HG03571 (cell line): ENCODE data around the gene NKX6-2.
"Not testable (repeated sequence)": the region's sequence is repeated elsewhere in the genome, so short reads cannot be mapped to it uniquely, and the experiment has no call there.

Experiments used
- ATAC-seq: cut with Tn5 transposase; IDR thresholded peaks from one replicate; pipeline ENCODE4 v1.9.1; 2021; ENCODE audit not compliant: unreplicated experiment

NKX6-2 gene

GRCh38 chr10:132743196-132743924 lies 42.6 kb downstream of the NKX6-2 start:
- not testable (repeated sequence) for ATAC-seq

GRCh38 chr10:132742837-132743194 lies 43.1 kb downstream of the NKX6-2 start:
- ATAC-seq: no peak

DNA sequence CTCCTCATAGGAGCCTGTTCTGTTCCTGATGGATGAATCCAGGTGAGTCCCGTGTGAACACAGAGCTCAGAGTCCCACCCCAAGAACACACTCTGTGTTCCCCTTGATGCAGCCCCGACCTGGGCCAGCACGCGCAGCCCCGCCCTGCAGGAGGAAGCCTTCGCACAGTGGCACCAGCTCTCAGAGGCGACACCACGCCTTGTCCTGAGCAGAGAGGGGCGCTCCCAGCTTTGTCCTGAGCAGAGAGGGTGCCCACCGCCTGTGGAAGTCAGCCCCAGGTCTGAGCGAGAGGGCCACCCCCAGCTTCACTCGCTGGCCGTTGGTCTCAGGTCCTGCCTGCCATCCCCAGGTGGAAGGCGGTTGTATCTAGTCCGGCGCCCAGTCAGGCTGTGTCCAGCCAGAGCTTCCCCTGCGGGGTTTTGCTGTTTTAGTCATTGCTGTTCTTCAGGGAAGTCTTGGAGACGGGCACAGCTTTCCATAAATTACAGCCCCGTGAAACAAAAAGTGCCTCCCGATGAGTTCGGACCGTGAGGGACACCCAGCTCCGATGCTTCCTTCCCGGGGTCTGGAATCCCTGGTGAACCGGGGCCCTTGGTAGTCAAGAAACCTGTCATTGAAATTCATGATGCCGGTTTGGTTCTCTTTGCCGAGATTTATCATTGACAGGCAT lies 43.6 kb downstream of the NKX6-2 start:
- ATAC-seq: no peak

GRCh38 chr10:132740588-132740987 lies 45.4 kb downstream of the NKX6-2 start:
- ATAC-seq: no peak

DNA sequence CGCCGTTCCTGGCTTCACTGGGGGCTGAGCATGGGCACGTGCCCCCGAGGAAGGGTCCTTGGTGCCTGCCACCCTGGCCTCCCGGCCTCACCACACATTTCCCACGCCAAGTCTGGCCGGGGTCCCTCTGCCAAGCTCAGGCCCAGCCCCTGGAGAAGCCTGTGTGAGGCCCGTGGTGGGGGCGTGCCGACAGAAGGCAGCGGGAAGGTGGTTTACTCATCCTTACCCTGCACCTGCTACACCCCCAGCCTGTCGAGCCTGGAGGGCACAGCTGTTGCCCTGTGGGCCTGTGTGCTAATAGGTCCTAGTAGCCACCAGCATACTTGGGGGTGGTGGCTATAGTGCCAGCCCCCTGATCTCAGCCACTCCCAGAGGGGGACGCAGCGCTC lies 46.7 kb downstream of the NKX6-2 start:
- ATAC-seq: no peak

DNA sequence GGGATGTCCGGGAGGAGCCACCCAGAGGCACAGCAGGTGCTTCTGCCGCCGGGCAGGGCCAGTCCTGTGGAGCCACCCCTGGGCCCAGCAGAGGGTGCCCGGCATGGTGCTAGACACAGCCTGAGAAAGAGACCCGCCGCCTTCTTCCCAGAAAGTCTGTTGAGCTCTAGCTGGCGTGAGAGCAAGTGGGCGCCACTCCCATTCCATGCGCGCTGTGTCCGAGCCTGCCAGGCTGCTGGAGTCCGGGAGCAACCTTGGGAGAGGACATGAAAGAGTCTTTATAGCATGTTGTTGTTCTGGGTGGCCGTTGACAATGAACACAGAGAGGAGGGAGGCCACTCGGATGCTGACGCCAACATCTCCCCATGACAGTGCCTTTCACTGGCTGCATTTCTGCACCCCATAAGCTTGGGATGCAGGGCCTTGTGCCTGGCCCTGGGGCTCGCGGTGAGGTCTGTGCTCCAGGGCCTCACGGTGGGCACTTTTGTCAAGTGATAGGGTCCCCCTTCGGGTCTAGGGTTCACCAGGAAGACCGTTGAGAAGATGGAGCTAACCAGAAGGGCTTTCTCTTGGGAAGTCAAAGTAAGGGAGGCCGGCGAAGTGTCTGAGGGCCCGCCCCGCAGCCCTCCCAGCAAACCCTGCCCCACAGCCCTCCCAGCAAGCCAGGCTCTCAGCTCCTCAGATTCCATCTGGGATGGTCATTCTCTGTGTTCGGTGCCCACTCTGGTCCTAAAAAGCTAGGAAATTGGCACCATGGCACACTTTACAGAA lies 47.3 kb downstream of the NKX6-2 start:
- ATAC-seq: no peak

DNA sequence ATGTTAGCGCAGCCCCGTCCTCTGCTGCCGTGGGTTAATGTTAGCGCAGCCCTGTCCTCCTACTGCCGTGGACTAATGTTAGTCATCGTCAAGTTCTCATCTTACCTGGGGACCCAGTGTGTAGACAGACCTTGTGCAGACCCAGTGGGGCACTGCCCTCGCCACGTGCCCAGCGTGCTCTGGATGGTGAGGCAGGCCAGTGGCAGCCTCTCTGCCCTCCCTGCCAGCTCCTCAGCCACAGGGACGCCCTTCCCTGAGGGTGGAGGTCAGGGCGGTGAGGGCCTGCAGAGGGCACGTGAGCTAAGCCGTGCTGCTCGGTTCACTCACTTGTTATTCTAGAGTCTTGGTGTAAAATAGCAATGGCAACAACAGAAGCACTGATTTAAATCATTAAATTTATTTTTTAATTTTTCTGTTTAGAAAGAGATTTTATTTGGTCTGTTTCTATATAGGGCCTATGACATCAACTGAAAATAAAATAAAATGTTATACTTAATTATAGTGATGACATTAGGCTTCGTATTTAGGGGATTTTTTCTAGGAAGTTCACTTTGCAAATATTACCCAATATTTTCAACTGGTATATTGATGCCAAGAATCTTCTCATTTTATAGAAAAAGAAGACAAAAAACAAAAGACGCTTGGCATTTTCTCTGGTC lies 48.4 kb downstream of the NKX6-2 start:
- no peak for ATAC-seq

DNA sequence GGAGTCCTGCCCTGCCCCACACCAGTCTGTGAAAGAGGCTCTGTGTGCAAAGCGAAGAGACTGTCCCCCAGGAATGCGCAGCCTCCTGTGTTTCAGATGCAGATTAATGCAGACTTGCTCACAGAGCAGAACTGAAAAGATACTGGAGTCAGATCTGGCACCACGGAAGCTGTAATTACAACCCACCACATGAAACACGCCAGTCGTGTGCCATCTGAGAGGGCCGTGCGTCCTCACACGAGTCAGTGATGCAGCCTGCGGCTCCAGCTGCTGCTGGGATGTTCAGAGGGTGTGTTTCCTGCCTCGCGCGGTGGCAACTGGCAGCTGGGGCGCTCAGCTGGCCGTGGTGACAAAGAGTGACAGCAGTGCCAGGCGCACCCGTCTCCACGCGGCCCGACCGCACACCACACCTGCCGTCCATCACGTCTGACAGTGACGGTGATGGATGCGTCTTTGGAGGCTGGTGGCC lies 50.0 kb downstream of the NKX6-2 start:
- no peak for ATAC-seq

DNA sequence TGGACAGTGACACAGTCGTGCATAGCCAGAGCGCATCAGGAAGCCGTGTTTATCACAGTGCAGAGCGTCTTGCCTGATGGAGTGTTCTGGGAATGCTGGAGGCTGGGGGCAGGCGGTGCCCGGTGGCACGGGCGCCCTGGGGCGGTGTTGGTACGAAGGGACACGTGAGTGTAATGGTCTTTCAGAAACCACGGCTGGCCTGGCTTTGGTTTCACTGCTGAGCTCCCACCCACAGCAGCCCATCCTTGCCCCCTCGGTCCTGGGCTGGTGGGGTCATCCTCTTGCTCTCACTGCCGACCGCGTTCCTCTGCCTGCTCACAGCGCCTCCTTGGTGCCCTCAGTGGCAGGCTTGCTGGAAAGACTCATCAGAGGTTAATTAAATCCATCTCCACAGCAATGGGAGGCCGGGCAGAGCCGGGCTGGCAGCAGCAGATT lies 50.6 kb downstream of the NKX6-2 start:
- ATAC-seq: no peak

- no peak for ATAC-seq
These were observed 52.0 kb downstream of the NKX6-2 start for GRCh38 chr10:132733926-132734325.
